ENCODE data around the gene PSME2. TPM values are rescaled to one million over a fixed set of nuclear protein-coding genes. Genes with fewer than 3 reads are reported as not detected.

Gene PSME2
- polyA plus RNA-seq, 2 of the 4 experiments (the other 2 are of a cell fraction) = 137 to 144 TPM

- ATAC-seq (no peak), FAIRE-seq (no peak), DNase-seq (ENCODE audit: low read depth in 1 of 2, low spot score in 1 of 2) (no peak)
- Histone ChIP-seq H3K4me3 (no peak overlapping the region), H3K4me1 (no peaks in the 10 kb centered on the region), H3K9me3 (no peaks in the 10 kb centered on the region), H3K4me2 (no peak overlapping the region), H3K27ac (no peak overlapping the region)
- ChIA-PET POLR2A (interaction anchor here (1.1 kb wide), 1 partner anchor 18 kb away, joined by 5 read pairs; the partner anchor contains the start of gene TM9SF1), CTCF (interaction anchor here (1.0 to 1.3 kb wide), 3 partner anchors 17 to 120 kb away, joined by 3 to 6 read pairs (median 4); partner anchors contain the start of gene IRF9)
- 94% methylated on average over 6 of the region's 14 CpGs for WGBS (ENCODE audit: missing lambda C conversion rate)
- TF ChIP-seq EHF (CRISPR knock-in tag; IDR thresholded peaks at IDR 0.05) (no peak), MAX (IDR thresholded peaks at IDR 0.05) (no peak), MAFK (IDR thresholded peaks at IDR 0.05; ENCODE audit: partially characterized antibody) (no peak), NFE2L2 (conservative IDR thresholded peaks at IDR 0.05; ENCODE audit: low read length) (no peak), NPAS2 (CRISPR knock-in tag; IDR thresholded peaks at IDR 0.05; ENCODE audit: borderline replicate concordance) (no peak), BHLHE40 (IDR thresholded peaks at IDR 0.05; ENCODE audit: low read depth, low read length) (no peak), ELK1 (IDR thresholded peaks at IDR 0.05; ENCODE audit: low read depth, low read length) (no peak), FOSL2 (IDR thresholded peaks at IDR 0.05) (no peak), FOSL2 (CRISPR knock-in tag; IDR thresholded peaks at IDR 0.05) (no peak), CTCF (IDR thresholded peaks at IDR 0.05) (no peak), KDM5A (IDR thresholded peaks at IDR 0.05) (no peak), FOSB (CRISPR knock-in tag; IDR thresholded peaks at IDR 0.05) (no peak), HEYL (CRISPR knock-in tag; IDR thresholded peaks at IDR 0.05) (no peak), ZFP36 (IDR thresholded peaks at IDR 0.05; ENCODE audit: borderline replicate concordance, partially characterized antibody) (no peak), POLR2AphosphoS2 (conservative IDR thresholded peaks at IDR 0.05; ENCODE audit: low read length) (no peak), CHD2 (IDR thresholded peaks at IDR 0.05; ENCODE audit: low read length, partially characterized antibody) (no peak), ATOH8 (CRISPR knock-in tag; IDR thresholded peaks at IDR 0.05; ENCODE audit: low read depth) (no peak), CEBPB (IDR thresholded peaks at IDR 0.05) (no peak)
These were observed 31.5 kb upstream of the PSME2 start for GRCh38 chr14:24177891-24178290.

- TF ChIP-seq HDAC2 (IDR thresholded peaks at IDR 0.05) = no peak
- no peaks in the 10 kb centered on the region for H3K9me3 ChIP-seq
- POLR2A ChIA-PET = interaction anchor here (1.1 to 2.3 kb wide), 2 partner anchors 12 to 18 kb away, joined by 5 to 7 read pairs; partner anchors contain the start of genes IPO4 and TM9SF1
- no peak for ATAC-seq
- H3K4me3 ChIP-seq = no peak overlapping the region
- no peaks in the 10 kb centered on the region for H3K4me1 ChIP-seq
- CTCF ChIA-PET = interaction anchor here (1.0 to 1.3 kb wide), 3 partner anchors 17 to 119 kb away, joined by 3 to 6 read pairs (median 4); partner anchors contain the start of gene IRF9
- no peak for FAIRE-seq
- no peak overlapping the region for H3K27ac ChIP-seq
- DNase-seq (ENCODE audit: low read depth in 1 of 2, low spot score in 1 of 2) = no peak
- 87% methylated on average over 12 of the region's 12 CpGs for WGBS (ENCODE audit: missing lambda C conversion rate)
- no peak overlapping the region for H3K4me2 ChIP-seq
These were observed 30.8 kb upstream of the PSME2 start for GRCh38 chr14:24177041-24177825.

GRCh38 chr14:24176599-24176998, 30.2 kb upstream of the PSME2 start:
- no peak for DNase-seq (ENCODE audit: low read depth in 1 of 2, low spot score in 1 of 2)
- Histone ChIP-seq H3K27ac (no peak overlapping the region), H3K4me2 (no peak overlapping the region), H3K4me1 (no peaks in the 10 kb centered on the region), H3K4me3 (no peak overlapping the region), H3K9me3 (no peaks in the 10 kb centered on the region)
- no peak; a peak in 1 of 6 replicates for ATAC-seq
- FAIRE-seq = no peak
- 87% methylated on average over 5 of the region's 5 CpGs for WGBS (ENCODE audit: missing lambda C conversion rate)
- ChIA-PET CTCF (interaction anchor here (1.0 to 2.1 kb wide), 3 partner anchors 15 to 132 kb away, joined by 3 to 11 read pairs (median 4); partner anchors contain the start of gene IRF9), POLR2A (interaction anchor here (1.1 to 2.3 kb wide), 2 partner anchors 13 to 19 kb away, joined by 5 to 7 read pairs; partner anchors contain the start of genes IPO4 and TM9SF1)
- TF ChIP-seq HMGXB4 (CRISPR knock-in tag; IDR thresholded peaks at IDR 0.05; ENCODE audit: borderline replicate concordance) (no peak), ZSCAN20 (CRISPR knock-in tag; IDR thresholded peaks at IDR 0.05) (no peak), PBX3 (IDR thresholded peaks at IDR 0.05) (no peak), HOXB5 (CRISPR knock-in tag; IDR thresholded peaks at IDR 0.05) (no peak), E2F6 (IDR thresholded peaks at IDR 0.05; ENCODE audit: borderline replicate concordance, low read depth) (no peak), POLR2AphosphoS2 (conservative IDR thresholded peaks at IDR 0.05; ENCODE audit: low read length) (no peak), NFE2L2 (conservative IDR thresholded peaks at IDR 0.05; ENCODE audit: low read length) (no peak), RCOR1 (IDR thresholded peaks at IDR 0.05; ENCODE audit: low read depth, low read length) (no peak), NR3C1 (IDR thresholded peaks at IDR 0.05) (no peak)
